ENCODE results near the gene MCF2L.

Gene MCF2L, protein sequence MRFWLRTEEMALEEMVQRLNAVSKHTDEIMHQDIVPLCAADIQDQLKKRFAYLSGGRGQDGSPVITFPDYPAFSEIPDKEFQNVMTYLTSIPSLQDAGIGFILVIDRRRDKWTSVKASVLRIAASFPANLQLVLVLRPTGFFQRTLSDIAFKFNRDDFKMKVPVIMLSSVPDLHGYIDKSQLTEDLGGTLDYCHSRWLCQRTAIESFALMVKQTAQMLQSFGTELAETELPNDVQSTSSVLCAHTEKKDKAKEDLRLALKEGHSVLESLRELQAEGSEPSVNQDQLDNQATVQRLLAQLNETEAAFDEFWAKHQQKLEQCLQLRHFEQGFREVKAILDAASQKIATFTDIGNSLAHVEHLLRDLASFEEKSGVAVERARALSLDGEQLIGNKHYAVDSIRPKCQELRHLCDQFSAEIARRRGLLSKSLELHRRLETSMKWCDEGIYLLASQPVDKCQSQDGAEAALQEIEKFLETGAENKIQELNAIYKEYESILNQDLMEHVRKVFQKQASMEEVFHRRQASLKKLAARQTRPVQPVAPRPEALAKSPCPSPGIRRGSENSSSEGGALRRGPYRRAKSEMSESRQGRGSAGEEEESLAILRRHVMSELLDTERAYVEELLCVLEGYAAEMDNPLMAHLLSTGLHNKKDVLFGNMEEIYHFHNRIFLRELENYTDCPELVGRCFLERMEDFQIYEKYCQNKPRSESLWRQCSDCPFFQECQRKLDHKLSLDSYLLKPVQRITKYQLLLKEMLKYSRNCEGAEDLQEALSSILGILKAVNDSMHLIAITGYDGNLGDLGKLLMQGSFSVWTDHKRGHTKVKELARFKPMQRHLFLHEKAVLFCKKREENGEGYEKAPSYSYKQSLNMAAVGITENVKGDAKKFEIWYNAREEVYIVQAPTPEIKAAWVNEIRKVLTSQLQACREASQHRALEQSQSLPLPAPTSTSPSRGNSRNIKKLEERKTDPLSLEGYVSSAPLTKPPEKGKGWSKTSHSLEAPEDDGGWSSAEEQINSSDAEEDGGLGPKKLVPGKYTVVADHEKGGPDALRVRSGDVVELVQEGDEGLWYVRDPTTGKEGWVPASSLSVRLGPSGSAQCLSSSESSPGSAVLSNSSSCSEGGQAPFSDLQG

DNA sequence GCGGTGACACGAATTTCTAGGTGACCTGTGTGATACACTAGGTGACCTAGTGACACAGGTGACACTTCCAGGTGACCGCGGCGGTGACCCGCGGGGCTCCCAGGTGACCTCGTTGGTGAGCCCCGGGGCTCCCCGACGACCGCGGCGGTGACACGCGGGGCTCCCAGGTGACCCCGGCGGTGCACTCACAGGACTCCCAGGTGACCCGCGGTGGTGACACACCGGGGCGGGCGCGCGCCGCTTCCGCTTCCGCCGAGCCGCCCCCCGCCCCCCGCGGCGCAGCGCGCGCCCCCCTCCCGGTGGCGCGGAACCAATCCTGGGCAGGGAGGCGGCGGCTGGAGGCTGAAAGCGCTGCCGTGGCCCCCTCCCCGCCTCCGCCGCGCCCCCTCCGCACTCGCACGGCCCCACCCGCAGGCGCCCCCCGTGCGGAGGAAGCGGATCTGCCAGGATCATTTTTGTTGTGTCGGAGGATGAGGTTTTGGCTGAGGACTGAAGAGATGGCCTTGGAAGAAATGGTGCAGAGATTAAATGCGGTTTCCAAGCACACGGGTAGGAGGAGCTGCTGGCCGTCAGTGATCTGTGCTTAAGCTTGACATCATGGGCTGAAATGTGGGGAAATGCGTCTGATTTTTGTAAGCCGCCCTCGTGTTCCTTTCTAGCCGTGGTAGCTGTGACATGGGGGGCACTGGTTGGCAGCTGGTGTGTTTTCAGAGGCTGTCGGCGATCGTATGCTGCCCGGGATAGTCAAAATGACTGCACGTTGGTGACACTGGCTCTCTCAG, at the start of gene MCF2L:
MCF2L (plus strand) TSS at position 305 of the 782 bp plus-strand sequence; CDS start at position 471, 166 bp downstream.
- peak; percentile 32 for DNase-seq (ENCODE audit: low read depth)

DNA sequence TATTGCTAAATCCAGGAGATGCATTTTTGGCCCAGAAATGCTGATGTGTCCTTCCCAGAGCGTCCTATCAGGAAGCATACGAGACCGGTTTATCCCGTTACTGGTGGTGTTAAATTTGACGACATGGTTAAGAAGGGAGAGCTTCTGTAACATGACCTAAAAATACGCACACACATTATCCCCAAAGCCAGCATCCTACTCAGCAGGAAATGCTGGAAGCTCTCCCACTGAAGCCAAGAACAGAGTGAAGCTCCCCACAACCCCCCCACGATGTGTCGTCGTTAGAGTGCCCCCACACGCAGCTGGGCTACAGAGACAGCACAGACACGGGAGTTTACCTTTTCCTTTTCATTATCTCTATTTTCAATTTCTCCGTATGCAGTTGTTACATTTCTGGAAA, 45.1 kb upstream of the MCF2L start:
- no peak for DNase-seq (ENCODE audit: low read depth)

DNA sequence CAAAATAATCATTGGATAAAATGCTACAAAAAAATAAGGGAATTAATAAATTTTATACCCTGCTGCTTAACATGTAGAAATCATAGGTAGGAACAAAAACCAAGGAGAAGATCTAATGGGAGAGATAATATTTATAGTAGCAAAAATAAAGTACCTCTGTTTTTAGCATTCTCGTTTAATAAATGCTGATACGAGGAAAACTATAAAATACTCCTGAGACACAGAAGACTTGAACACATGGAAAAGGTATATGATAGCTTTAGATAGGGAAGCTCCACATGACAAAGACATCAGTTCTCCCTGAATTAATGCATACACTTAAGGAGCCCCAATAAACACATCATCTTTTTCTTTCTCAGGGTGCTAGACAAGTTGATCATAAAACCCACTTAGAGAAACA, 44.6 kb upstream of the MCF2L start:
- no peak for DNase-seq (ENCODE audit: low read depth)

DNA sequence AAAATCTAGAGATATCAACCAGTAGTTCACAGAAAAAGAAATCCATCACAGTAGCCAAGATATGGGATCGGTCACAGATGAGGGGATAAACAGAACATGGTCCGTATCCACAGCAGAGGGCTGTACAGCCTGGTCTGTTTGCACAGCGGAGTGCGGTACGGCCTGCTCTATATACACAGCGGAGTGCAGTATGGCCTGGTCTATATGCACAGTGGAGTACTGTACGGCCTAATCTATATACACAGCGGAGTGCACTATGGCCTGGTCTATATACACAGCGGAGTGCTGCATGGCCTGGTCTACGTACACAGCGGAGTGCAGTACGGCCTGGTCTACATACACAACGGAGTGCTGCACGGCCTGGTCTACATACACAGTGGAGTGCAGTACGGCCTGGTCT, 43.0 kb upstream of the MCF2L start:
- no peak for DNase-seq (ENCODE audit: low read depth)

DNA sequence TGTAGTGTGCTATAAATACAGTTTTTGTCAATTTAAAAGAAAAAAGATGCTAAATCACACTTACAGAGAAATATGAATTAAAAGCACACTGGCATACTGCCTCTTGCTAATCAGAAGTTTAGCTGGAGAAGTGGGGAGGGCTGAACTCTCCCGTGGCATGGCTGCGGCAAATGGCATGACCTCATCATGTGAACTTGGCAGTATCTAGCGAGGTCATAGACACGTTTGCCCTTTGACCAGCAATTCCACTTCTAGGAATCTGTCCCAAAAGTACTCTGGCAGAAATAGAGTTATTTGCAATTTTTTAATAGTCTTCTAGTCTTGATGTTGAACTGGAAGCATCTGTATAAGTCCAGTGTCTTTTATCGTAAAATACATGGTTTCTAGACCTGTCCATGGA, 42.0 kb upstream of the MCF2L start:
- DNase-seq (ENCODE audit: low read depth) = no peak

DNA sequence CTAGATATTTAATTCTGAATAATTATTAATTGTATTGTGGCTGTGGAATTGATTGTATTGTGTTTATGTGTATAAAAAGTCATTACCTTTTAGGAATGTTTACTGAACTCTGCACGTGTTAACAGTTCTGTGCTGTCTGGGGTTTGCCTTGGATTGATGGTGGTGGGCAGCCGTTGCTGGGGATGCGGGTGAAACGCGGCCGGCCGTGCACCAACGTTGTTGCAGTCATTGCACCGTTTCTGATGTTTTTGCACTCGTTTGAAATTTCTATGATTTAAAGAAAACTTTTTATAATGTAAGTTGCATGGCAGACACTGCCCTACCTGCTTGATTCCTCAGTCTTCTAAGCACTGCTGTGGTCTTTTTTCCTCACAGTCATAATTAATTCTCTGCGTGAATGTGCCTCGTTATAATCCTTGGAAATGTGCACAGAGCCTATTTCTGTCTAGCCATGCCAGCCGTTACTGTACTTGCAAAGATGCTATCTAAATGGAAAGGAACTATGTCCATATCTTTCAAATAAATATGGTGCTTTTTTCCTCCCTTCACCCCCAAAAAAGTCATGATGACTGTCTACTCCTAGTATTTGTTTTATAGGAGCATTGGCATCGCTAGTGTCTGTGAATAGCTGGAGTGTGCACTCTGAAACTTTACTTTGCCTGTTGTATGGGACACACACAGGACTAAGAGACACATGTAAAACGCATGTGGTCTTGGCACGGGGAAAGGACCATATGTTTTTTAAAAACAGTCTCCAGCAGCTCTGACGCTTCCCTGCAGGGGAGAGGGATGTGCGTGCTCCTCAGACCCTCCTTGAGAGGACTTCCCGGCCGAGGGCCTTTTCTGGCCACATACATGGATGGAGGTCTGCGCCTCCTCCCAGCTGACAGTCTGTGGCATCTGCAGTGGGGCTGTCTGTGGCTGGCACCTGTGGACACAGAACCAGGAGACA, 40.7 kb upstream of the MCF2L start:
- DNase-seq (ENCODE audit: low read depth) = no peak

DNA sequence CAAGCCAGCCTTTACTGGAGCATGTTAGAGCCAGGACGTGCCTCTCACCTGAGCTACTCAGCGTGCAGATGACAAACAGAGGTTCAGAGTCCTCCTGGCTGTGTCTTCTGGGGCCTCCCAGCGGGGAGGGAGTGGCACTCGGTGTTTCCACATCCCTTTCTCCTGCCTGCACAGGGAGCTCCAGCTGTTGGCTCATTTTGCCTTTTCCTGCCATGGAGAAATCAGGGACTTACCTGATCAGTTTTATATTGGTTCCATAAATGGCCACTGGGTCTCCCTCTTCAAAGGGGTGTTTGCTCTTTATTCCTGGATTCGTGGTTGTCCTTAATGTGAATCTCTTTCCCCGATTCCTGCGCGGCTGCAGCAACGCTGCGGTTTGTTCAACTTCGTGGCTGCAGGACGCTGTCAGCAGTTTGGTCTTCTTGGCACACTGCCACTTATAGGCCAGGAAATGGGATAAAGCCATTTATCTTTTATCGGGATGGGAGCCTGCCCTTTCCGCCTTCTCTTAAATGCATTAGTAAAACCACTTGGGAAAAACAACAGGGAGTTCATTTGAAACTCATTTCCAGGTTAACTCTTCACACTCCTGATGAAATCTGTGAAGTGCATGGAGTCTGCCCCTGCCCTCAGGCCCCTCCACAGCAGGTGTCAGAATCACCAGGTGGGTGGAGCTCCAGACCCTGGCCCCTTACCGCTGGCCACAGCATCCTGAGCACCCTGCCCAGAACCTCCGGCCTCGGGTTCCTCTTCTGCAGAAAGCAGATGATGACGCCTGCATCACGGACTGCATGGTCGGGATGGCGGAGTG, 39.8 kb upstream of the MCF2L start:
- peak; percentile 34 for DNase-seq (ENCODE audit: low read depth)

DNA sequence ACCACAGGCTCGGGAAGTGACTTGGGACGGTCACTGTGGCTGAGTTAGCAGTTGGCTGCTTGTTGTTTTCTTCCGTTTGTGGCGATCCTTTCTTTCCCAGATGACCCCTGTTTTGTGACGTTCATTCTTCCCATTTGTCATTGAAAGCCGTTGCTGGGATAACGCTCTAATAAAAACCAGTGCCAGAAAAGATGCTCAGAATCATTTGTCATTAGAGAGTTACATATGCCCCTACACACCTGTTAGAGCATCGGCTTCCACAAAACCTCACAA, 39.3 kb upstream of the MCF2L start:
- DNase-seq (ENCODE audit: low read depth) = no peak

DNA sequence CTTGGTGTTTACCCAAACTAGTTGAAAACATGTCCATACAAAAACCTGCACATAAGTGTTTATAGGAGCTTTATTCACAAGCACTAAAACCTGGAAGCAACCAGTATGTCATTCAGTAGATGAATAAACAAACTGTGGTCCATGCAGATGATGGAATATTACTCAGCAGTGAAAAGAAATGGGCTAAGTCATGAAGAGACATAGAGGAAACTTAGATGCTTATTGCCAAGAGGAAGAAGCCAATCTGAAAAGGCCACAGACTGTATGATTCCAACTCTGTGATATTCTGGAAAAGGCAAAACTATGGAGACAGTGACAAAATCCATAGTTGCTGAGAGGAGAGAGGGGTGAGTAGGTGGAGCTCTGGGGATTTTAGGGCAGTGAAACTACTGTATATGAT, 38.8 kb upstream of the MCF2L start:
- DNase-seq (ENCODE audit: low read depth) = no peak

DNA sequence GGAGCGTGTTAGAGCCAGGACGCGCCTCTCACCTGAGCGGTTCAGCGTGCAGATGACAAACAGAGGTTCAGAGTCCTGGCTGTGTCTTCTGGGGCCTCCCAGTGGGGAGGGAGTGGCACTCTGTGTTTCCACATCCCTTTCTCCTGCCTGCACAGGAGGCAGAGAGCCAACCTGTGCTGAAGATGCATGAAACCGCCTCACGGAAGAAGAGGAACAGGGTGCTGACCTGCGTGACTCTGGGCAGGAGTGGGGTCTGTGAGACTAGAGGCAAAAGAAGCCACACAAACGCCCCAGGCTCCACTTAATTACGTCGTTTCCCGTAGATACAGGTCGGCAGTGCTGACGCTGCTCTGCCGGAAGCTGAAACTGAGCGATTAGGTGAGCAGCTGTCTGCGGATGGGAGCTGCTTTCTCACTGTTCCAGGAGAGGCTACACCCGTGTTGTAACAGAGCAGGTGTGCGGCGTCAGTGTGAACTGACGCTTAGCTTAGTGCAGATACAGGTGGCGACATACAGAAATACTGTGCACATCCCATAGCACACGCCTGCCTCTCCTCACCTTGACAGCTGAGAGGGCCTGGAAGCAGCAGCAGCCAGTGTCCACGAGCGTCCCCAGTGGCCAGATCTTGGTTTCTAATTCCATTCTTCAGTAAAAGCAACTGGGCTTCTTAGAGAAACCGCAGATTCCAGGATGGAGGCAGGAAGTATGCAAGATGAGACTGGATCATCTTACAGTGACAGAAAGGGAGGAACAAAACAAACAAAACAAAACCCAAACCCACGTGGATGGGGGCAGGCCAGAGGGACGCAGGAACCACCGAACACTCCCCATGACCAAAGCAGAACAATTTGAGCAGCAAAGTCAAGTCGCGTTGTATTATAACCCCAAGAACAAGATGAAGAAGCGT, 37.7 kb upstream of the MCF2L start:
- peak; percentile 65 for DNase-seq (ENCODE audit: low read depth)

DNA sequence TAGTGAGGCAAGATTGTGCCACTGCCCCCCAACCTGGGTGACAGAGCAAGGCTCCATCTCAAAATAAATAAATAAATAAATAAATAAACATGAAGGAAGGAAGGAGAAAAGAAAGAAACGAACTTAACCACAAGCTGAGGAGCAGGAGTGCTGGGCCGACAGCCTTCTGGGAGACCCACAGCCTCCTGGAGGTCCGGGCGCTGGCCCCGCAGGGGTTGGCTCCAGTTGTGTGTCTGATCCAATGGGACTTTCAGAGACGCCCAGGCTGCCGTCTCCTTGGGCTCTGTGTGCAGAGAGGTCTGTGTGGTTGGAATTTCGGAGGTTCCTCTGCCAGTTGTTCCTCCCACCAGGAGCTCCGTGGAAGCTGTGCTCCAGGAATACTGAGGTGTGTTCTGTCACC, 36.0 kb upstream of the MCF2L start:
- no peak for DNase-seq (ENCODE audit: low read depth)

DNA sequence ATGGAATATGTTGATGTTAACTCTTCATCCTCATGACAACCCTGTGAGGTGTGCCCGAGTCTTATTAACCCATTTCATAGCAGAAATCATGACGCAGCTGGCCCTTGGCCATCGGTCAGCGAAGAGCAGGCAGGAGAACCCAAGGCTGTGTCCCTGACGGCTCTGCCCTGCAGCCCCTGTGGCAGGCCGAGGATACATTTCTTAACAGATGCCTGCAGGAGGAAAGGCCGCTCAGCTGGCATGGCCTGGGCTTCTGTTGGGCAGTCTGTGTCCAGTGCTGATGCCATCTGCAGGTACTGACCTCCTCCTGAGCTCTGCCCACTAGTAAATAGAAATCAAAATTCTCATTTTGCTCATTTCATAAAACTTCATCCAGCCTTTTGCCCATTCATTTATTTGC, 35.4 kb upstream of the MCF2L start:
- DNase-seq (ENCODE audit: low read depth) = no peak

DNA sequence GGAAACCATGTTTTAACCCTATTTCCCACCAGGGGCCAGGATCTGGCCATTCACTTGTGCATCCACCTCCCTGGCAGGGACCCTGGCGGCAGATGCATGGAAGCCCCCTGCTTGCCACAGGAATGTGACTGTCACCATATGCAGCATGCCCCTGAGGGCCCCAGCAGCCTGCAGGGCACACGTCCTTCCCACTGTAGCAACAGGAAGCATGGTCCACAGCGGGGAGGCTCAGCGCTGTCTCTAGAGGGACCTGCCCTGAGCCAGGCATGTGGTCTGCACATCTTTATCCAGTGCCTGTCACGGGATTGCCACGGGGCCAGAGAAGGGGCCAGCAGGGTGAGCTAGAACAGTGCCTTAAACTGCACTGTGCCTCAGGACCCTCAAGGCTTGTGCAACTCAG, 34.9 kb upstream of the MCF2L start:
- no peak for DNase-seq (ENCODE audit: low read depth)

DNA sequence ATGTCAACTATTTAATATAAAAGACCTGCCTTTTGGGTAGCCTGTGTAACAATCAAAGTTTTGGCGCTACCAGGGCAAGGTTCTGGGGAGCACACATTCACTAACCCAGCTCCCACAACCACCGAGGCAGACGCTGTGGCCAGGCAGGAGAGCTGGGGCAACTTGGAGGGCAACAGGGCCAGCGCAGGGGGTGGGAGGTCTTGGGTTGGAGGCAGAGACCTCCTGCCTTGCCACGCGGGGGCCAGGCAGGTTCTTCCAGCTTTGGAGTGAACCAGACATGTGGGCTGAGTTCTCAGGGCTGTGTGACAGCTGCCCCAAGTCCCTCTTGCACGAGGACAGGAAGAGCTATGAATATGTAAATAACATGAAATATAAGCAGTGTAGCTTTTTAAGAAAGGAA, 30.3 kb upstream of the MCF2L start:
- DNase-seq (ENCODE audit: low read depth) = no peak

DNA sequence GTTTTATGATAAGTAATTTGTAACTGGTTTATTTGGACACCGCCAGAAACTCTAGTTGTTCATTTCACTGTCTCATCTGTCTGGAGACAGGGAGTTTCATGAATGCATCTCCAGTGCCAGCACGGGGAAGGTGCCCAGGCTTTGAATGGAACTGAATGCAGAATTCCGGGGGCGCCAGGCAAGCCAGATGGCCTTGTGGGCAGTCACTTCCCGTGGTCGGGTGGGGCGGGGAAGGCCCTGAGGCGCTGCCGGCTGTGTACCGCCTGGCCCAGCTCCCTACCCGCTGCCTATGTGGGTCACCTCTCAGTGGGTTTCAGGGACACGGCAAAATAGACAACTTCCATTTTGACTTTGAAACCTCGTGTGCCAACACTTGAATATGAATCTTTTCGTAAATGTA, 28.8 kb upstream of the MCF2L start:
- DNase-seq (ENCODE audit: low read depth) = peak; percentile 5

DNA sequence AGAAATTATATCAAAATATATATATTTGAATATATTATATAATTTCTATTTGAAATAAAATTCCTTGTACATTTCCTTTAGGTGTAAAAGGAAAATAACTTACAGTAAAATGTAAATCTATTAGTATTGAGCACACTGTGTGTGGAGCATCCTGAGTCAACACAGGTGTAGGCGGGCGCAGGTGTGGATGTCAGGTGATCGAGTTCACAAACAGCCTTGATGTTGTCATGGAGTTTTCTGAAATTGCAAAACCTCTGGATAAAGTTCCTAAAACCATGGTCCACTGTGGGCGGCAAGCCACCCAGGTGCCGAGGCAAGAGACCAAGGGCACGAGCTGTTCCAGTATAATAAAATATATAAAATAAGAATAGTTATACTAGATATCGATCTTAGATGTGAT, 27.7 kb upstream of the MCF2L start:
- DNase-seq (ENCODE audit: low read depth) = no peak

DNA sequence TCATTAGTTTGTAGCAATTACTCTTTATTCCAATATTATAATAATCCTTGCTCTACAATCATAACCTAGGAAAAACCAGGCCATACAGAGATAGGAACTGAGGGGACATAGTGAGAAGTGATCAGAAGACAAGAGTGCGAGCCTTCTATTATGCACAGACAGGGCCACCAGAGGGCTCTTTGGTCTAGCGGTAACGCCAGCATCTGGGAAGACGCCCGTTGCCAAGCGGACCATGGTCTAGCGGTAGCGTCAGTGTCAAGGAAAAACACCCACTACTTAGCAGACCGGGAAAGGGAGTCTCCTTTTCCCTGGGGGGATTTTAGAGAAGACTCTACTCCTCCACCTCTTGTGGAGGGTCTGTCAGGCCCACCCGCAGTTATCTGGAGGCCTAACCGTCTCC, 27.2 kb upstream of the MCF2L start:
- DNase-seq (ENCODE audit: low read depth) = peak; percentile 30

DNA sequence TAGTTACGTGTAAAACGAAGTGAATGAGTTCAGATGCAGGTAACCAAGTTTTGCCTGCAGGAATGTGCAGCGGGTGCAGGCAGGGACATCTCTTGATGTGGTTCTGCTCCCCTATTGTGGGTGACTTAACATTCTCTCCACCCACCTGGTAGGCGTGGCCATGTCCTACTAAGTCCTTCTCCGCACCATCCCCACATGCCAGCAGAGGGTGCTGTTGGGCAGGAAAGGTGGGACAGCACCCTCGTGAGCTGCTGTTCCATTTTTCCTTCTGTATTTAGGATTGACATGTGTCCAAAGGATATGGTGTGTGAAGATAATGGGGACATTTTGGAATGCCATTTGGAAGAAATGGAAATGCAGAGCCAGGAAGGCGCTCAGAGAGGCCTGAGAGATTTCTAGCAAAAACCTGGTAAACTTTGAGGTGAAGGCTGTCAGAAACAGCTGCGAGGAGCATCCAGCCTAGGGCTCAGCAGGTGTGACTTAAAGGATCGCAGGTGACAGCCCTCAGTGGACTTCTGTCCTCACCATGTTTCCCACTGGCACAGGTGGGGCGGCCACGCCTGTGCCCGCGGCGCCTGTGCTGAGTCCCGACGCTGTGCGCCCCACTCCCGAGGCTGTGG, 26.2 kb upstream of the MCF2L start:
- DNase-seq (ENCODE audit: low read depth) = peak; percentile 95
